ENCODE results near the gene SLC8A3. TPM values are rescaled to one million over a fixed set of nuclear protein-coding genes. Genes with fewer than 3 reads are reported as not detected.

The SLC8A3 gene
- total and polyA plus RNA-seq, 2 experiments from 2014 or later, result 0.42 to 2.6 TPM

DNA sequence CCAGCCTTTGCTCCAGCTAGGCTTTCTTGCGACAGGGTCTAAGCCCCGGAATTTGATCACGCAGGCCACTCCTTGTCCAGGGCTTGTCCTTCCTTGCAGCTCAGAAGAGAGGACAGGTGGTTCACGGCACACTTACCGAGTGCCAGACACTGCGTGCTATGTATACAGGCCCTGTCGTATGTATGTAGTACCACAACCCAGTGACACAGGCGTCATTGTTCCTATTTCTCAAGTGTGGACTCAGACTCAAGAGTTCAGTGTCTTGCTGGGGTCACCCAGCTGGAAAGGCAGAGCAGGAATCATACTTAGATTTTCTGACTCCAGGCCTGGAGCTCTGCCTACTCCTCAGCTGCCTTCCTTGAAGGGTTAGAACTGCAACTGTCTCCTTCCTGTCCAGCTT, 155.6 kb downstream of the SLC8A3 start:
- Histone ChIP-seq H3K4me3 (no peak overlapping the region), H2AFZ (no peak overlapping the region), H3K9me2 (replicated peaks; ENCODE audit: insufficient read depth) (no peaks in the 10 kb centered on the region), H3K36me3 (replicated peaks; ENCODE audit: insufficient read depth, low read depth) (no peaks in the 10 kb centered on the region), H3K27me3 (no peaks in the 10 kb centered on the region), H3K4me2 (no peak overlapping the region), H3K4me1 (ENCODE audit: insufficient read depth) (no peaks in the 10 kb centered on the region), H4K20me1 (ENCODE audit: insufficient read depth, poor library complexity, severe bottlenecking) (no peaks in the 10 kb centered on the region), H3K27ac (no peak overlapping the region), H3K9me3 (ENCODE audit: low read depth) (no peaks in the 10 kb centered on the region), H3K79me2 (no peaks in the 10 kb centered on the region)
- no peak for DNase-seq (ENCODE audit: low spot score)
- TF ChIP-seq, protein P1, sequence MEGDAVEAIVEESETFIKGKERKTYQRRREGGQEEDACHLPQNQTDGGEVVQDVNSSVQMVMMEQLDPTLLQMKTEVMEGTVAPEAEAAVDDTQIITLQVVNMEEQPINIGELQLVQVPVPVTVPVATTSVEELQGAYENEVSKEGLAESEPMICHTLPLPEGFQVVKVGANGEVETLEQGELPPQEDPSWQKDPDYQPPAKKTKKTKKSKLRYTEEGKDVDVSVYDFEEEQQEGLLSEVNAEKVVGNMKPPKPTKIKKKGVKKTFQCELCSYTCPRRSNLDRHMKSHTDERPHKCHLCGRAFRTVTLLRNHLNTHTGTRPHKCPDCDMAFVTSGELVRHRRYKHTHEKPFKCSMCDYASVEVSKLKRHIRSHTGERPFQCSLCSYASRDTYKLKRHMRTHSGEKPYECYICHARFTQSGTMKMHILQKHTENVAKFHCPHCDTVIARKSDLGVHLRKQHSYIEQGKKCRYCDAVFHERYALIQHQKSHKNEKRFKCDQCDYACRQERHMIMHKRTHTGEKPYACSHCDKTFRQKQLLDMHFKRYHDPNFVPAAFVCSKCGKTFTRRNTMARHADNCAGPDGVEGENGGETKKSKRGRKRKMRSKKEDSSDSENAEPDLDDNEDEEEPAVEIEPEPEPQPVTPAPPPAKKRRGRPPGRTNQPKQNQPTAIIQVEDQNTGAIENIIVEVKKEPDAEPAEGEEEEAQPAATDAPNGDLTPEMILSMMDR (IDR thresholded peaks at IDR 0.05; ENCODE audit: poor library complexity), result no peak
- no peak for TF ChIP-seq EZH2 (IDR thresholded peaks at IDR 0.05; ENCODE audit: borderline replicate concordance)
- no peak for TF ChIP-seq EZH2phosphoT487 (IDR thresholded peaks at IDR 0.05; ENCODE audit: low read depth, severe bottlenecking, unreplicated experiment)
- 90% methylated on average over 8 of the region's 8 CpGs for WGBS (ENCODE audit: low lambda C conversion rate, missing lambda C conversion rate)

DNA sequence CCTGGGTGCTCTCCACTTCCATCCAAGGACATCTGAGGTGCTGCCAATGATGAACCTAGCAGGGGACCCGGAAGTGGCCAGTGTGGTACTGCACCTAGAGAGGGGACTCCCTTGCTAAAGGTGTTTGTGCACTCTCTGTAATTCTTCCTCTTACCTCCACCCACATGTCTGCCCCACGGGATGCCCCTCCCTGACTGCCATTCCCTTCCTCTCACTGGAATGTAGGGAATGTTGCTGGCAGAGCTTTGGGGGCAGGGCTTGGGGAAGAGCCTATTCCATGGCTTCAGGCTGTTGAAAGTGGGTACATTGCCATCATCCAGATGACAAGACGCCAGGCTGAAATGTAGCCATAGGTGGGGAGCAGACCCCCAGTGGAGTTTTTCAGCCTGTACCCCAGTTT, 156.3 kb downstream of the SLC8A3 start:
- Histone ChIP-seq H3K27me3 (no peaks in the 10 kb centered on the region), H3K9me2 (replicated peaks; ENCODE audit: insufficient read depth) (no peaks in the 10 kb centered on the region), H3K4me3 (no peak overlapping the region), H3K27ac (no peak overlapping the region), H3K4me2 (no peak overlapping the region), H3K4me1 (ENCODE audit: insufficient read depth) (no peaks in the 10 kb centered on the region), H4K20me1 (ENCODE audit: insufficient read depth, poor library complexity, severe bottlenecking) (no peaks in the 10 kb centered on the region), H3K36me3 (replicated peaks; ENCODE audit: insufficient read depth, low read depth) (no peaks in the 10 kb centered on the region), H3K79me2 (no peaks in the 10 kb centered on the region), H3K9me3 (ENCODE audit: low read depth) (no peaks in the 10 kb centered on the region), H2AFZ (no peak overlapping the region)
- DNase-seq (ENCODE audit: low spot score), result no peak
- WGBS (ENCODE audit: low lambda C conversion rate, missing lambda C conversion rate), result 49% methylated on average over 3 of the region's 3 CpGs
- TF ChIP-seq EZH2 (IDR thresholded peaks at IDR 0.05; ENCODE audit: borderline replicate concordance) (no peak), EZH2phosphoT487 (IDR thresholded peaks at IDR 0.05; ENCODE audit: low read depth, severe bottlenecking, unreplicated experiment) (no peak)
- TF ChIP-seq, protein P1 (IDR thresholded peaks at IDR 0.05; ENCODE audit: poor library complexity), result no peak

- no peaks in the 10 kb centered on the region for H3K36me3 ChIP-seq (replicated peaks; ENCODE audit: insufficient read depth, low read depth)
- no peak overlapping the region for H3K27ac ChIP-seq
- H4K20me1 ChIP-seq (ENCODE audit: insufficient read depth, poor library complexity, severe bottlenecking), result no peaks in the 10 kb centered on the region
- no peak overlapping the region for H2AFZ ChIP-seq
- H3K9me3 ChIP-seq (ENCODE audit: low read depth), result no peaks in the 10 kb centered on the region
- DNase-seq (ENCODE audit: low spot score), result no peak
- no peak overlapping the region for H3K4me2 ChIP-seq
- H3K4me3 ChIP-seq, result no peak overlapping the region
- H3K9me2 ChIP-seq (replicated peaks; ENCODE audit: insufficient read depth), result no peaks in the 10 kb centered on the region
- TF ChIP-seq EZH2 (IDR thresholded peaks at IDR 0.05; ENCODE audit: borderline replicate concordance), result no peak
- TF ChIP-seq, protein P1 (IDR thresholded peaks at IDR 0.05; ENCODE audit: poor library complexity), result no peak
- no peak for TF ChIP-seq EZH2phosphoT487 (IDR thresholded peaks at IDR 0.05; ENCODE audit: low read depth, severe bottlenecking, unreplicated experiment)
- 91% methylated on average over 9 of the region's 9 CpGs for WGBS (ENCODE audit: low lambda C conversion rate, missing lambda C conversion rate)
- H3K4me1 ChIP-seq (ENCODE audit: insufficient read depth), result no peaks in the 10 kb centered on the region
- H3K27me3 ChIP-seq, result no peaks in the 10 kb centered on the region
- no peaks in the 10 kb centered on the region for H3K79me2 ChIP-seq
These were observed 156.7 kb downstream of the SLC8A3 start for GRCh38 chr14:70032016-70032415.

Data from hepatocyte (in vitro differentiated cells).